ENCODE results near the gene MYO7A. TPM values are rescaled to one million over a fixed set of nuclear protein-coding genes. Genes with fewer than 3 reads are reported as not detected.

Gene MYO7A
- total RNA-seq, 2 donors from 2014 or later: 15.2 to 22.7 TPM

DNA sequence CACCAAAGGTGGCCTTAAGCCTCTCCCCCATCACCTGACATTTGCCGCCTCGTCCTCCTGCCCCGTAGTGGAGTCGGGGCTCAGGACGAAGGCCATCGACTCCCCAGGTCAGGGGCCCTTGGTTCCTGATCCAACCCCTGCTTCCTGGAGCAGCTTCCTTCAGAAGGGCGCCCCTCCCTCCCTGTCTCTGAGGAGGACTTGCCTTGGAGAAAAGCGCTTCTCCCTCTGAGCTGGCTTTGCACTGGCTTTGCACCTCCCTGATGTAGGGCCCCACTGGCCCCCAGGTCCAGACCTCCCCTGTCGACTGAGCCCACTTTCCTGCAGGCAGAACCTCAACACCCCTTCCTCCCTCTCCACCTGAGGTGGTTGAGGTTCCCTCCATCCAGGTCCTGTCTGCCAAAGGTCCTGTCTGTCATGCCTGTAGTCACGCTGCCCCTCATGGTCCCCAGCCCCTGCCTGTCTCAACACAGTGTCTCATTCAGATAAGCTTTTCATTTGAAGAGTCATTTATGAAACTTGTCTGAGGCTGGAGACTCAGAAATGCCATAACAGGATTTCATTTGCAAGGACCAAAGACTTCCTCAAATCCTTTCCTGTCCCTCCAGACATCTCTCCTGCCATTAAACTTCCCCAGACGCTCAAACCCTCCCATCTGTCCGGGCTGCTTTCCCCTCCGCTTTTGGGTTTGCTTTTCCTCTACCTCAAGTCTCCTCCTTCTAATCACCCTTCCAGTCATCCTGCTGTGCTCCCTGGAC lies 78.4 kb downstream of the MYO7A start:
- Histone ChIP-seq H3K9me3 (no peaks in the 10 kb centered on the region), H3K4me1 (ENCODE audit: control insufficient read depth in 1 of 2, low read depth in 2 of 2) (no peaks in the 10 kb centered on the region), H3K27ac (no peak overlapping the region), H3K4me3 (no peak overlapping the region), H3K36me3 (no peaks in the 10 kb centered on the region), H3K27me3 (replicated peaks; ENCODE audit: insufficient read depth) (no peaks in the 10 kb centered on the region)
- DNase-seq (ENCODE audit: low spot score) (no peak), ATAC-seq (ENCODE audit: insufficient number of reproducible peaks, low FRiP score, low read depth) (no peak)
- TF ChIP-seq, protein P1, sequence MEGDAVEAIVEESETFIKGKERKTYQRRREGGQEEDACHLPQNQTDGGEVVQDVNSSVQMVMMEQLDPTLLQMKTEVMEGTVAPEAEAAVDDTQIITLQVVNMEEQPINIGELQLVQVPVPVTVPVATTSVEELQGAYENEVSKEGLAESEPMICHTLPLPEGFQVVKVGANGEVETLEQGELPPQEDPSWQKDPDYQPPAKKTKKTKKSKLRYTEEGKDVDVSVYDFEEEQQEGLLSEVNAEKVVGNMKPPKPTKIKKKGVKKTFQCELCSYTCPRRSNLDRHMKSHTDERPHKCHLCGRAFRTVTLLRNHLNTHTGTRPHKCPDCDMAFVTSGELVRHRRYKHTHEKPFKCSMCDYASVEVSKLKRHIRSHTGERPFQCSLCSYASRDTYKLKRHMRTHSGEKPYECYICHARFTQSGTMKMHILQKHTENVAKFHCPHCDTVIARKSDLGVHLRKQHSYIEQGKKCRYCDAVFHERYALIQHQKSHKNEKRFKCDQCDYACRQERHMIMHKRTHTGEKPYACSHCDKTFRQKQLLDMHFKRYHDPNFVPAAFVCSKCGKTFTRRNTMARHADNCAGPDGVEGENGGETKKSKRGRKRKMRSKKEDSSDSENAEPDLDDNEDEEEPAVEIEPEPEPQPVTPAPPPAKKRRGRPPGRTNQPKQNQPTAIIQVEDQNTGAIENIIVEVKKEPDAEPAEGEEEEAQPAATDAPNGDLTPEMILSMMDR (IDR thresholded peaks at IDR 0.05): no peak

DNA sequence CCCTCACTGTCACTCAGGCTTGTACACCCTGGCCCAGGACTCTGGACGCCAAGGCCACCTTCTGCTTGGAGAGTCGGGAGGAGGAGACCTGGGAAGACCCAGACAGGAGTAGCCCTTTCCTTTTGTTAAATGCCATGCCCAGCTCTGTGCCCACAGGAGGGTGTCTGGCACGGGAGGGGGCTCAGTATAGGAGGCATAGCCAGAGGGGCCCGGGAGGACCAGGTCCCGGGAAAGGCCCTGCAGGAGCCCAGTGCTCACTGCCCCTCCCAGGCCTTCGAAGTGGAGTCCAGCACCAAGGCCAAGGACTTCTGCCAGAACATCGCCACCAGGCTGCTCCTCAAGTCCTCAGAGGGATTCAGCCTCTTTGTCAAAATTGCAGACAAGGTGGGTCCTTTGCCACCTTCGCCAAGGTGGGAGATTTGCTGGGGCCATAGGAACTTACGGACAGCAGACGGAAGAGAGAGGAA lies 79.0 kb downstream of the MYO7A start:
- no peaks in the 10 kb centered on the region for H3K4me1 ChIP-seq (ENCODE audit: control insufficient read depth in 1 of 2, low read depth in 2 of 2)
- DNase-seq (ENCODE audit: low spot score): no peak
- no peaks in the 10 kb centered on the region for H3K9me3 ChIP-seq
- no peak overlapping the region for H3K27ac ChIP-seq
- ATAC-seq (ENCODE audit: insufficient number of reproducible peaks, low FRiP score, low read depth): no peak
- H3K36me3 ChIP-seq: no peaks in the 10 kb centered on the region
- TF ChIP-seq, protein P1 (IDR thresholded peaks at IDR 0.05): no peak
- no peak overlapping the region for H3K4me3 ChIP-seq
- no peaks in the 10 kb centered on the region for H3K27me3 ChIP-seq (replicated peaks; ENCODE audit: insufficient read depth)

DNA sequence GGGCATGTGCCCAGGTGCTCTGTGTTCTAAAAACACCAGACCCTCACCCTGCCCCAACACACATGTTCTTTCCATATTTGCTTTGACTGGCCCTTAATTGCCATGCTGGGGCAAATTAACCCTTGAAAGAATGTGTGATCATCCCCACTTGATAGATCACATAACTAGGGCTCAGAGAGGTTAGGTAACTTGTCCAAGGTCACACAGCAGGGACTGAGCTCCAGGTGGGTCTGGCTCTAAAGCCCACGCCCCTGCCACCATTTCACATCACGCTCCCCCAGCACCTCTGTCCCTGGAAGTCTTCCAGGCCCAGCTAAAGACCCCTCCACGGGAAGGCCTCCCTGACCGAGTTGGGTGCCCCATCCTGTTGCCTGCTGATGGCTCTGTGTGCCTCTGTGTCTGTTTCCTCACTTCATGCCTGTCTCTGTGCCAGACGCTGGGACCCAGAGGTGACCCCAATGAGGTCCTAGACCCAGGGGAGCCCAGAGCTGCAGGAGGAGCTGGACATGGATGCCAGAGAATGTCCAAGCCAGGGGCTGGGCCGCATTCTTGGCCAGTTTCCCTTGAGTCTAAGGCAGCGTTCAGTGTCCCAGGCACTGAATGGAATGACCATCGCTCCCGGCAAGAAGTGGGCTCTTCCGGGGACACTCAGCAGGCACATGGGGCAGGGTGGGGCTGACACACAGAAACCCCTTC lies 79.7 kb downstream of the MYO7A start:
- DNase-seq (ENCODE audit: low spot score) (no peak), ATAC-seq (ENCODE audit: insufficient number of reproducible peaks, low FRiP score, low read depth) (no peak)
- TF ChIP-seq, protein P1 (IDR thresholded peaks at IDR 0.05): no peak
- H3K4me3 ChIP-seq: no peak overlapping the region
- no peaks in the 10 kb centered on the region for H3K36me3 ChIP-seq
- no peaks in the 10 kb centered on the region for H3K4me1 ChIP-seq (ENCODE audit: control insufficient read depth in 1 of 2, low read depth in 2 of 2)
- H3K9me3 ChIP-seq: no peaks in the 10 kb centered on the region
- H3K27me3 ChIP-seq (replicated peaks; ENCODE audit: insufficient read depth): no peaks in the 10 kb centered on the region
- H3K27ac ChIP-seq: no peak overlapping the region

DNA sequence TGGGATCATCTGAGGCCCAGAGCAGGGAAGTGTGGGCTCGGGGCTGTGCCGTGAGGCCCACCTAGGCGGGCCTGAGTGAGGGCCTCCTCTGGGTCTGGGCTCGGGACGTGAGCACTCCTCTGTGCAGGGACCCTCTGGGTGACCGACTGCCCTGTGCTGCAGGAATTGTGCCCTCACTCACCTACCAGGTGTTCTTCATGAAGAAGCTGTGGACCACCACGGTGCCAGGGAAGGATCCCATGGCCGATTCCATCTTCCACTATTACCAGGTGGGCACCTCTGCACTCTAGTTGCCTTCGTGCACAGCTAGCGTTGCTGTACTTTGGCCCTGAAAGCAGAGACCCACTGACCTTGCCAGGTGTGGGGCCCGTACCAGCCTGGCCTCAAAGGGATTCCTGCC lies 80.5 kb downstream of the MYO7A start:
- TF ChIP-seq, protein P1 (IDR thresholded peaks at IDR 0.05): no peak
- no peak for ATAC-seq (ENCODE audit: insufficient number of reproducible peaks, low FRiP score, low read depth)
- Histone ChIP-seq H3K4me1 (ENCODE audit: control insufficient read depth in 1 of 2, low read depth in 2 of 2) (no peaks in the 10 kb centered on the region), H3K36me3 (no peaks in the 10 kb centered on the region), H3K27me3 (replicated peaks; ENCODE audit: insufficient read depth) (no peaks in the 10 kb centered on the region), H3K27ac (no peak overlapping the region), H3K4me3 (no peak overlapping the region), H3K9me3 (no peaks in the 10 kb centered on the region)
- no peak for DNase-seq (ENCODE audit: low spot score)

DNA sequence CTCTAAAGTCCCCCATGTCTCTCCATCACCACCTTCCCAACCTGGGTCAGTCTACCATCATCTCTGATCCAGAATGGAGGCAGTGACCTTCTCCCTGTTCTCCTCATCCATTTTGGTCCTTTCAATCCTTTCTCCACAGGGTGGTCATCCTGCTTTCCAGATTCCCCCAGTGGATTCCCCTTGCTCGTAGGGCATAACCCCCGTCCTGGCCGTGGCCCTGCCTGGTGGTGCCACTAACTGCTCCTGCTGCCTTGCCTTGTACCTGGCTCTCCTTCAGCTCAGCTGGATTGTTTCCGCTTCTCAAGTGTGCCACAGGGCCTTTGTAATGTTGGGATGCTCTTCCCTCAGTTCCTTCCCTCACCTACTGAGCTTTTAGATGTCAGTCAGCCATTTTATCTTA lies 81.6 kb downstream of the MYO7A start:
- DNase-seq (ENCODE audit: low spot score) (no peak), ATAC-seq (ENCODE audit: insufficient number of reproducible peaks, low FRiP score, low read depth) (no peak)

More for the DNA sequence above, 81.6 kb downstream of the MYO7A start:
- H3K27ac ChIP-seq: no peak overlapping the region
- no peak overlapping the region for H3K4me3 ChIP-seq
- TF ChIP-seq, protein P1 (IDR thresholded peaks at IDR 0.05): no peak
- no peaks in the 10 kb centered on the region for H3K36me3 ChIP-seq
- no peaks in the 10 kb centered on the region for H3K4me1 ChIP-seq (ENCODE audit: control insufficient read depth in 1 of 2, low read depth in 2 of 2)
- no peaks in the 10 kb centered on the region for H3K9me3 ChIP-seq
- H3K27me3 ChIP-seq (replicated peaks; ENCODE audit: insufficient read depth): no peaks in the 10 kb centered on the region

Data from thoracic aorta (tissue), 2 donors.